GM23338 (cell line): ENCODE measurements around the gene ESRRB. TPM values are rescaled to one million over a fixed set of nuclear protein-coding genes. Genes with fewer than 3 reads are reported as not detected.

Experiments used
- ATAC-seq: fragments of 200-7000 bp; cut with Tn5 transposase; 3 replicates; pipeline ENCODE4 v1.9.1; 2020
- DNase-seq: peaks from one replicate; pipeline ENCODE4 v3.0.0-alpha.2; 2015; ENCODE audit warnings: low spot score
- H2AFZ ChIP-seq: fragments of 200-600 bp; sonication (generic); 2 replicates; pipeline ENCODE4 v1.8.0; 2016; ENCODE audit warnings: antibody characterized with exemption, mild to moderate bottlenecking, moderate library complexity
- H3F3A ChIP-seq: fragments of 200-600 bp; sonication (generic); replicated peaks from 2 replicates; pipeline ENCODE4 v1.8.0; 2017; ENCODE audit warnings: antibody characterized with exemption, mixed run types, low read depth
- H3K27ac ChIP-seq: fragments of 200-600 bp; sonication (generic); 2 replicates; pipeline ENCODE4 v1.6.1; 2016; ENCODE audit warnings: low read depth
- H3K27me3 ChIP-seq: fragments of 200-600 bp; sonication (generic); 2 replicates; pipeline ENCODE4 v1.8.0; 2016; ENCODE audit warnings: mild to moderate bottlenecking, mixed run types, moderate library complexity; ENCODE audit not compliant: insufficient read depth
- H3K36me3 ChIP-seq: fragments of 200-600 bp; sonication (generic); 2 replicates; pipeline ENCODE4 v1.8.0; 2016; ENCODE audit warnings: mild to moderate bottlenecking; ENCODE audit not compliant: insufficient read depth
- H3K4me1 ChIP-seq: fragments of 200-600 bp; sonication (generic); 2 replicates; pipeline ENCODE4 v1.8.0; 2016; ENCODE audit warnings: mild to moderate bottlenecking, moderate library complexity; ENCODE audit not compliant: insufficient read depth
- H3K4me2 ChIP-seq: fragments of 200-600 bp; sonication (generic); 2 replicates; pipeline ENCODE4 v1.7.1; 2017; ENCODE audit warnings: mixed run types
- H3K4me3 ChIP-seq: fragments of 200-600 bp; sonication (generic); 2 replicates; pipeline ENCODE4 v1.6.1; 2016; ENCODE audit warnings: mixed run types
- H3K79me2 ChIP-seq: fragments of 200-600 bp; sonication (generic); replicated peaks from 2 replicates; pipeline ENCODE4 v1.8.0; 2017; ENCODE audit warnings: mild to moderate bottlenecking; ENCODE audit not compliant: insufficient read depth
- H3K9me2 ChIP-seq: fragments of 200-600 bp; sonication (generic); 2 replicates; pipeline ENCODE4 v1.8.0; 2017; ENCODE audit not compliant: insufficient read depth
- H4K20me1 ChIP-seq: fragments of 200-600 bp; sonication (generic); replicated peaks from 2 replicates; pipeline ENCODE4 v1.8.0; 2017; ENCODE audit warnings: mild to moderate bottlenecking; ENCODE audit not compliant: insufficient read depth
- H3K27ac Mint-ChIP-seq: 2 replicates; pipeline ENCODE4 v1.8.0; 2020; ENCODE audit warnings: inconsistent platforms, mild to moderate bottlenecking, moderate library complexity, mixed read lengths
- H3K27me3 Mint-ChIP-seq: 3 replicates; pipeline ENCODE4 v1.8.0; 2022; ENCODE audit warnings: low read depth, mild to moderate bottlenecking, moderate library complexity, mixed read lengths, inconsistent platforms; ENCODE audit not compliant: insufficient read depth, poor library complexity
- H3K36me3 Mint-ChIP-seq: 3 replicates; pipeline ENCODE4 v1.8.0; 2021; ENCODE audit warnings: low read depth, mild to moderate bottlenecking, inconsistent platforms, moderate library complexity, mixed read lengths
- H3K4me1 Mint-ChIP-seq: 3 replicates; pipeline ENCODE4 v1.8.0; 2020; ENCODE audit warnings: mild to moderate bottlenecking, inconsistent platforms, mixed read lengths
- H3K4me3 Mint-ChIP-seq: 3 replicates; pipeline ENCODE4 v1.8.0; 2021; ENCODE audit warnings: moderate library complexity, mild to moderate bottlenecking, inconsistent platforms, mixed read lengths
- H3K9me3 Mint-ChIP-seq: 3 replicates; pipeline ENCODE4 v1.8.0; 2020; ENCODE audit warnings: moderate library complexity, mild to moderate bottlenecking, inconsistent platforms, mixed read lengths
- EZH2 ChIP-seq: fragments of 200-600 bp; sonication (generic); IDR thresholded peaks from one replicate; pipeline ENCODE4 v1.8.0; 2017; ENCODE audit warnings: antibody characterized with exemption, mild to moderate bottlenecking, low read depth; ENCODE audit not compliant: unreplicated experiment
- JUNB ChIP-seq: IDR thresholded peaks from one replicate; pipeline ENCODE4 v1.6.1; 2016; ENCODE audit warnings: antibody characterized with exemption; ENCODE audit not compliant: unreplicated experiment
- NANOG ChIP-seq: IDR thresholded peaks from 2 replicates; pipeline ENCODE4 v1.6.1; 2016; ENCODE audit warnings: antibody characterized with exemption, borderline replicate concordance
- POLR2AphosphoS5 ChIP-seq: IDR thresholded peaks from 2 replicates; pipeline ENCODE4 v1.6.1; 2016; ENCODE audit warnings: antibody characterized with exemption, low read depth
- STAT1 ChIP-seq: IDR thresholded peaks from one replicate; pipeline ENCODE4 v1.6.1; 2016; ENCODE audit warnings: antibody characterized with exemption; ENCODE audit not compliant: unreplicated experiment
- ZNF114 ChIP-seq: fragments of 250-450 bp; sonication (Bioruptor Pico); IDR thresholded peaks from 2 replicates; pipeline ENCODE4 v1.5.0; 2020; ENCODE audit warnings: mild to moderate bottlenecking, moderate library complexity
- polyA plus RNA-seq: library from polyadenylated mRNA; unstranded; fragments of >200 nt; fragmentation: Nextera tagmentation; extraction: Ambion mirVana; gene quantifications from 2 replicates; pipeline ENCODE4 v1.2.1, GENCODE V29; 2016
- total RNA-seq: library from RNA; depleted of rRNA; stranded (reverse); fragments of >200 nt; shearing (Covaris generic); gene quantifications from 2 replicates; pipeline ENCODE4 v1.2.3, GENCODE V29; 2014
- TF ChIP-seq, protein P1 (sequence below): fragments of 250-450 bp; sonication (Bioruptor Pico); IDR thresholded peaks from 2 replicates; pipeline ENCODE4 v1.5.0; 2020; ENCODE audit warnings: mild to moderate bottlenecking, moderate library complexity
- TF ChIP-seq, protein P2 (sequence below), 2 experiments: fragments of 200-600 bp in 1 of 2; sonication (generic) in 1 of 2; conservative IDR thresholded peaks; 2 replicates each; pipeline versions ENCODE4 v1.5.1 to v1.6.1; 2016 to 2017; ENCODE audit warnings: antibody characterized with exemption in 2 of 2, low read depth in 2 of 2, mild to moderate bottlenecking in 2 of 2, moderate library complexity in 1 of 2

The ESRRB gene
- total and polyA plus RNA-seq, 2 experiments from 2014 or later = 0.31 to 0.52 TPM

- TF ChIP-seq, protein P1, sequence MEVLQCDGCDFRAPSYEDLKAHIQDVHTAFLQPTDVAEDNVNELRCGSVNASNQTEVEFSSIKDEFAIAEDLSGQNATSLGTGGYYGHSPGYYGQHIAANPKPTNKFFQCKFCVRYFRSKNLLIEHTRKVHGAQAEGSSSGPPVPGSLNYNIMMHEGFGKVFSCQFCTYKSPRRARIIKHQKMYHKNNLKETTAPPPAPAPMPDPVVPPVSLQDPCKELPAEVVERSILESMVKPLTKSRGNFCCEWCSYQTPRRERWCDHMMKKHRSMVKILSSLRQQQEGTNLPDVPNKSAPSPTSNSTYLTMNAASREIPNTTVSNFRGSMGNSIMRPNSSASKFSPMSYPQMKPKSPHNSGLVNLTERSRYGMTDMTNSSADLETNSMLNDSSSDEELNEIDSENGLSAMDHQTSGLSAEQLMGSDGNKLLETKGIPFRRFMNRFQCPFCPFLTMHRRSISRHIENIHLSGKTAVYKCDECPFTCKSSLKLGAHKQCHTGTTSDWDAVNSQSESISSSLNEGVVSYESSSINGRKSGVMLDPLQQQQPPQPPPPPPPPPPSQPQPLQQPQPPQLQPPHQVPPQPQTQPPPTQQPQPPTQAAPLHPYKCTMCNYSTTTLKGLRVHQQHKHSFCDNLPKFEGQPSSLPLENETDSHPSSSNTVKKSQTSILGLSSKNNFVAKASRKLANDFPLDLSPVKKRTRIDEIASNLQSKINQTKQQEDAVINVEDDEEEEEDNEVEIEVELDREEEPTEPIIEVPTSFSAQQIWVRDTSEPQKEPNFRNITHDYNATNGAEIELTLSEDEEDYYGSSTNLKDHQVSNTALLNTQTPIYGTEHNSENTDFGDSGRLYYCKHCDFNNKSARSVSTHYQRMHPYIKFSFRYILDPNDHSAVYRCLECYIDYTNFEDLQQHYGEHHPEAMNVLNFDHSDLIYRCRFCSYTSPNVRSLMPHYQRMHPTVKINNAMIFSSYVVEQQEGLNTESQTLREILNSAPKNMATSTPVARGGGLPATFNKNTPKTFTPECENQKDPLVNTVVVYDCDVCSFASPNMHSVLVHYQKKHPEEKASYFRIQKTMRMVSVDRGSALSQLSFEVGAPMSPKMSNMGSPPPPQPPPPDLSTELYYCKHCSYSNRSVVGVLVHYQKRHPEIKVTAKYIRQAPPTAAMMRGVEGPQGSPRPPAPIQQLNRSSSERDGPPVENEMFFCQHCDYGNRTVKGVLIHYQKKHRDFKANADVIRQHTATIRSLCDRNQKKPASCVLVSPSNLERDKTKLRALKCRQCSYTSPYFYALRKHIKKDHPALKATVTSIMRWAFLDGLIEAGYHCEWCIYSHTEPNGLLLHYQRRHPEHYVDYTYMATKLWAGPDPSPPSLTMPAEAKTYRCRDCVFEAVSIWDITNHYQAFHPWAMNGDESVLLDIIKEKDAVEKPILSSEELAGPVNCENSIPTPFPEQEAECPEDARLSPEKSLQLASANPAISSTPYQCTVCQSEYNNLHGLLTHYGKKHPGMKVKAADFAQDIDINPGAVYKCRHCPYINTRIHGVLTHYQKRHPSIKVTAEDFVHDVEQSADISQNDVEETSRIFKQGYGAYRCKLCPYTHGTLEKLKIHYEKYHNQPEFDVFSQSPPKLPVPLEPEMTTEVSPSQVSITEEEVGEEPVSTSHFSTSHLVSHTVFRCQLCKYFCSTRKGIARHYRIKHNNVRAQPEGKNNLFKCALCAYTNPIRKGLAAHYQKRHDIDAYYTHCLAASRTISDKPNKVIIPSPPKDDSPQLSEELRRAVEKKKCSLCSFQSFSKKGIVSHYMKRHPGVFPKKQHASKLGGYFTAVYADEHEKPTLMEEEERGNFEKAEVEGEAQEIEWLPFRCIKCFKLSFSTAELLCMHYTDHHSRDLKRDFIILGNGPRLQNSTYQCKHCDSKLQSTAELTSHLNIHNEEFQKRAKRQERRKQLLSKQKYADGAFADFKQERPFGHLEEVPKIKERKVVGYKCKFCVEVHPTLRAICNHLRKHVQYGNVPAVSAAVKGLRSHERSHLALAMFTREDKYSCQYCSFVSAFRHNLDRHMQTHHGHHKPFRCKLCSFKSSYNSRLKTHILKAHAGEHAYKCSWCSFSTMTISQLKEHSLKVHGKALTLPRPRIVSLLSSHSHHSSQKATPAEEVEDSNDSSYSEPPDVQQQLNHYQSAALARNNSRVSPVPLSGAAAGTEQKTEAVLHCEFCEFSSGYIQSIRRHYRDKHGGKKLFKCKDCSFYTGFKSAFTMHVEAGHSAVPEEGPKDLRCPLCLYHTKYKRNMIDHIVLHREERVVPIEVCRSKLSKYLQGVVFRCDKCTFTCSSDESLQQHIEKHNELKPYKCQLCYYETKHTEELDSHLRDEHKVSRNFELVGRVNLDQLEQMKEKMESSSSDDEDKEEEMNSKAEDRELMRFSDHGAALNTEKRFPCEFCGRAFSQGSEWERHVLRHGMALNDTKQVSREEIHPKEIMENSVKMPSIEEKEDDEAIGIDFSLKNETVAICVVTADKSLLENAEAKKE (CRISPR knock-in tag) = no peak
- TF ChIP-seq, protein P2, sequence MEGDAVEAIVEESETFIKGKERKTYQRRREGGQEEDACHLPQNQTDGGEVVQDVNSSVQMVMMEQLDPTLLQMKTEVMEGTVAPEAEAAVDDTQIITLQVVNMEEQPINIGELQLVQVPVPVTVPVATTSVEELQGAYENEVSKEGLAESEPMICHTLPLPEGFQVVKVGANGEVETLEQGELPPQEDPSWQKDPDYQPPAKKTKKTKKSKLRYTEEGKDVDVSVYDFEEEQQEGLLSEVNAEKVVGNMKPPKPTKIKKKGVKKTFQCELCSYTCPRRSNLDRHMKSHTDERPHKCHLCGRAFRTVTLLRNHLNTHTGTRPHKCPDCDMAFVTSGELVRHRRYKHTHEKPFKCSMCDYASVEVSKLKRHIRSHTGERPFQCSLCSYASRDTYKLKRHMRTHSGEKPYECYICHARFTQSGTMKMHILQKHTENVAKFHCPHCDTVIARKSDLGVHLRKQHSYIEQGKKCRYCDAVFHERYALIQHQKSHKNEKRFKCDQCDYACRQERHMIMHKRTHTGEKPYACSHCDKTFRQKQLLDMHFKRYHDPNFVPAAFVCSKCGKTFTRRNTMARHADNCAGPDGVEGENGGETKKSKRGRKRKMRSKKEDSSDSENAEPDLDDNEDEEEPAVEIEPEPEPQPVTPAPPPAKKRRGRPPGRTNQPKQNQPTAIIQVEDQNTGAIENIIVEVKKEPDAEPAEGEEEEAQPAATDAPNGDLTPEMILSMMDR (conservative IDR thresholded peaks at IDR 0.05; ENCODE audit: low read depth in 2 of 2) = no peak
Observed at GRCh38 chr14:76354310-76354709, 21.6 kb upstream of the ESRRB start (continued).

- H3K27ac ChIP-seq = no peak overlapping the region
- no peak for DNase-seq
- no peaks in the 10 kb centered on the region for H3K36me3 ChIP-seq
- no peak for ATAC-seq
- H3K4me3 ChIP-seq = no peak overlapping the region
- no peak overlapping the region for H3K4me2 ChIP-seq
- Mint-ChIP-seq H3K27ac (no peak overlapping the region), H3K9me3 (no peaks in the 10 kb centered on the region), H3K27me3 (peaks cover 8% of the 10 kb centered on the region), H3K4me3 (no peak overlapping the region), H3K4me1 (peaks cover 9% of the 10 kb centered on the region; the same call in 2 of the 3 replicates), H3K36me3 (no peaks in the 10 kb centered on the region)
- no peak overlapping the region for H2AFZ ChIP-seq
- H3K27me3 ChIP-seq = peaks cover 12% of the 10 kb centered on the region
- H3K9me2 ChIP-seq = no peaks in the 10 kb centered on the region
- no peaks in the 10 kb centered on the region for H4K20me1 ChIP-seq
- H3K79me2 ChIP-seq = no peaks in the 10 kb centered on the region
- no peaks in the 10 kb centered on the region for H3F3A ChIP-seq
- H3K4me1 ChIP-seq = no peaks in the 10 kb centered on the region; the same call in 1 of the 2 replicates
- TF ChIP-seq JUNB = no peak
- TF ChIP-seq, protein P2 (conservative IDR thresholded peaks at IDR 0.05; ENCODE audit: low read depth in 2 of 2) = no peak
- no peak for TF ChIP-seq ZNF114 (CRISPR knock-in tag)
- TF ChIP-seq EZH2 = no peak
- no peak for TF ChIP-seq NANOG
- TF ChIP-seq POLR2AphosphoS5 = no peak
- TF ChIP-seq STAT1 = no peak
Observed at GRCh38 chr14:76355771-76356170, 20.2 kb upstream of the ESRRB start.
